Heart left ventricle (tissue), 13 donors: ENCODE measurements around the gene STK17B.

Experiments used
- CTCF ChIP-seq, 12 donors: fragments of 200-600 bp; sonication (generic) in 4 of 12; IDR thresholded peaks; one replicate each; pipeline versions ENCODE4 v1.5.0 to v1.8.0; 2018 to 2022; ENCODE audit warnings: antibody characterized with exemption in 12 of 12, mild to moderate bottlenecking in 5 of 12
- POLR2A ChIP-seq, 2 donors: fragments of 450-650 bp; IDR thresholded peaks; one replicate each; pipeline ENCODE4 v1.6.1; 2017; ENCODE audit warnings: antibody characterized with exemption in 2 of 2, mild to moderate bottlenecking in 2 of 2, moderate library complexity in 2 of 2
- donor health status: ischemic (EF 13 %, LVEDD 7.1; RV severe dilation, severe dysfunction).
- donor health status: DM: no; HTN: yes; CAD: no.
- donor health status: DM: no; HTN: no; CAD: no.
- donor health status: ischemic (EF 25% LVEDD 6.9; RV normal size, moderate dysfunction).
- donor health status: ischemic (EF 25% LVEDD 5.7; RV mildly dilated, moderate dysfunction).
- donor health status: ischemic (EF 35%, LVEDD 5.7; RV mildly dilated, moderate dysfunction).
- donor health status: nonischemic (EF 11% LVEDD 7.7; RV severe dilation, severe dysfunction).
- donor health status: DM: yes; HTN: yes; CAD: no.
- donor health status: PGD.
- donor health status: ischemic (EF 29% LVEDD 5.4; RV normal size, mild dysfunction).
- donor health status: nonischemic (EF 23%, LVEDD 6.1; RV moderate dilation, normal function).

DNA sequence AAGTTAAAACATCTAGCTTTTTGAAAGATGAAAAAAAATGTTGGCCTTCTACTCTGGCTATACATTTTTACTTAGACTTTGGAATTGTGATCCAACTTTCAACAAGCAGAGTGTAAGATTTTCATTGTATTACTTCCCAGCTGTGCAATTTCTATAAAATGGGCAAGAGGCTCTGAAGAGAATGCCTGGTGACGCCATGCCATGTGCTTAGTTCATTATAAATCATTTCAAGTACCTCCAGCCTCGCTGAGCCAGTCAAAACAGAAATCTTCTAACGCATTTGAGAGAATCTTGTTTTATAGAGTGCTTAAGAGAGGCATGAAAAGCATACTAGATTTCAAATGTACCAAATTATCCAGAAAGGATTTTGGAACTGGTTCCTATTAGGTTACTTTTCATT is 10.1 kb upstream of the STK17B start:
- TF ChIP-seq CTCF (IDR thresholded peaks at IDR 0.05) (no peak), POLR2A (IDR thresholded peaks at IDR 0.05) (no peak)
